T-helper 17 cell (primary cell): ENCODE results near the gene GRPEL1. TPM values are rescaled to one million over a fixed set of nuclear protein-coding genes. Genes with fewer than 3 reads are reported as not detected.

Experiments used
- ATAC-seq: fragments of 150-1000 bp; cut with Tn5 transposase; 2 replicates; pipeline ENCODE4 v1.10.0; 2021; ENCODE audit warnings: mild to moderate bottlenecking, moderate library complexity
- DNase-seq, 3 donors: peaks; one replicate each; pipeline versions ENCODE4 v3.0.0 to v3.0.0-alpha.2; 2020 to 2021
- H3K9me3 ChIP-seq: one replicate; pipeline ENCODE4 v1.7.0; 2013; ENCODE audit warnings: low read length, mild to moderate bottlenecking; ENCODE audit not compliant: control insufficient read depth, poor library complexity, severe bottlenecking
- H3K27ac Mint-ChIP-seq: one replicate; pipeline ENCODE4 v1.8.0; 2022; ENCODE audit warnings: mild to moderate bottlenecking, moderate library complexity, mixed read lengths
- H3K27me3 Mint-ChIP-seq: one replicate; pipeline ENCODE4 v1.8.0; 2022; ENCODE audit warnings: mixed read lengths
- H3K36me3 Mint-ChIP-seq: one replicate; pipeline ENCODE4 v1.8.0; 2022; ENCODE audit warnings: low read depth, mixed read lengths
- H3K4me1 Mint-ChIP-seq: one replicate; pipeline ENCODE4 v1.8.0; 2022; ENCODE audit warnings: mild to moderate bottlenecking, mixed read lengths
- H3K4me3 Mint-ChIP-seq: one replicate; pipeline ENCODE4 v1.8.0; 2022; ENCODE audit warnings: mild to moderate bottlenecking, moderate library complexity, mixed read lengths
- total RNA-seq, 4 donors: library from RNA in 2 of 4; stranded (reverse) in 2 of 4; gene quantifications; one replicate each; pipeline ENCODE4 v1.2.3 and lab custom pipeline; 2022 to 2026

The GRPEL1 gene
- total RNA-seq, 2 donors from 2014 or later: 45.8 to 47.1 TPM

DNA sequence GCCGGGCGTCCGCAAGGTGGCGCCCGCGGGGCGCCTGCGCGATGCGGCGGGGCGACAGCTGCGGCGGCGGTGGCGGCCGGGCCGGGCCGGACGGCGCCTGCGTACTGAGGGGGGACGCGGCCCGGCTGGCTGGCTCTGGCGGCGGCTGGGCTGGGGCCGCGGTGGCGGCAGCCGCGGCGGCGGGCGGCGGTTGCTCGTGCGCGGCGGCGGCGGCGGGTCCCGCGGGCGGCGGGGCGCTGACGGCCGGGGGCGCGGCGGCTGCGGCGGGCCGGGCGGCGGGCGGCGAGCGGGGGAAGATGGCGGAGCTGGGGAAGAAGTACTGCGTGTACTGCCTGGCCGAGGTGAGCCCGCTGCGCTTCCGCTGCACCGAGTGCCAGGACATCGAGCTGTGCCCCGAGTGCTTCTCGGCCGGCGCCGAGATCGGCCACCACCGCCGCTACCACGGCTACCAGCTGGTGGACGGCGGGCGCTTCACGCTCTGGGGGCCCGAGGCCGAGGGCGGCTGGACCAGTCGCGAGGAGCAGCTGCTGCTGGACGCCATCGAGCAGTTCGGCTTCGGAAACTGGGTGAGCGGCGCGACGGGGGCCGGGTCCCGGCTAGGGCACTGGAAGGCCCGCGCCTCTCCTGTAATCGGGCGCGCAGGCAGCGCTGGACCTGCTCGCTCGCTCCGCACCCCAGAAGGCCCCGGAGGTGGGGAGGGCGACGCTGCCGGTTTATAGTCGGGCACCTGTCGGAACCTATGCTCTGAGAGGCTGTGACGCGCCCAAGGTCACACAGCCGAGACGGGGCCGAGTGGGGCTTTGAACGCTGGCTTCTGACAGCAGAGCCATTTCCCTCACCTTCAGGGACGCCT lies 24.4 kb downstream of the GRPEL1 start, which contains the start of gene TADA2B:
Gene TADA2B, plus strand, starts transcription at position 89 of the 853 bp plus-strand sequence. Its CDS starts 208 bp downstream, at position 297.
- DNase-seq: peak; percentile 40 to 41 (median 40)
- H3K27me3 Mint-ChIP-seq: no peaks in the 10 kb centered on the region

GRCh38 chr4:7042503-7043283 lies 25.2 kb downstream of the GRPEL1 start:
- Mint-ChIP-seq H3K4me1 (peaks cover 41% of the 10 kb centered on the region), H3K36me3 (no peaks in the 10 kb centered on the region), H3K27ac (peak overlapping the region; percentile 80), H3K4me3 (peak overlapping the region; percentile 94), H3K27me3 (no peaks in the 10 kb centered on the region)
- no peaks in the 10 kb centered on the region for H3K9me3 ChIP-seq
- peak; percentile 82 to 92 (median 91) for DNase-seq
- ATAC-seq: peak; percentile 82

More for the DNA sequence above, 24.4 kb downstream of the GRPEL1 start, which contains the start of gene TADA2B:
- H3K36me3 Mint-ChIP-seq: no peaks in the 10 kb centered on the region
- H3K27ac Mint-ChIP-seq: peak within 1 kb of the TSS; percentile 89
- peak within 1 kb of the TSS; percentile 94 for H3K4me3 Mint-ChIP-seq
- peaks cover 41% of the 10 kb centered on the region for H3K4me1 Mint-ChIP-seq
- peak; percentile 66 for ATAC-seq
- no peaks in the 10 kb centered on the region for H3K9me3 ChIP-seq

GRCh38 chr4:7041801-7042502 lies 25.9 kb downstream of the GRPEL1 start:
- peak overlapping the region; percentile 94 for H3K4me3 Mint-ChIP-seq
- peak overlapping the region; percentile 80 for H3K27ac Mint-ChIP-seq
- H3K4me1 Mint-ChIP-seq: peaks cover 35% of the 10 kb centered on the region
- no peak for DNase-seq
- no peaks in the 10 kb centered on the region for H3K9me3 ChIP-seq
- no peaks in the 10 kb centered on the region for H3K36me3 Mint-ChIP-seq
- ATAC-seq: no peak
- H3K27me3 Mint-ChIP-seq: no peaks in the 10 kb centered on the region

GRCh38 chr4:7041246-7041645 lies 26.6 kb downstream of the GRPEL1 start:
- H3K9me3 ChIP-seq: no peaks in the 10 kb centered on the region
- Mint-ChIP-seq H3K27ac (peak overlapping the region; percentile 80), H3K4me1 (peaks cover 29% of the 10 kb centered on the region), H3K27me3 (no peaks in the 10 kb centered on the region), H3K4me3 (peak overlapping the region; percentile 59), H3K36me3 (no peaks in the 10 kb centered on the region)
- ATAC-seq (no peak), DNase-seq (no peak)

DNA sequence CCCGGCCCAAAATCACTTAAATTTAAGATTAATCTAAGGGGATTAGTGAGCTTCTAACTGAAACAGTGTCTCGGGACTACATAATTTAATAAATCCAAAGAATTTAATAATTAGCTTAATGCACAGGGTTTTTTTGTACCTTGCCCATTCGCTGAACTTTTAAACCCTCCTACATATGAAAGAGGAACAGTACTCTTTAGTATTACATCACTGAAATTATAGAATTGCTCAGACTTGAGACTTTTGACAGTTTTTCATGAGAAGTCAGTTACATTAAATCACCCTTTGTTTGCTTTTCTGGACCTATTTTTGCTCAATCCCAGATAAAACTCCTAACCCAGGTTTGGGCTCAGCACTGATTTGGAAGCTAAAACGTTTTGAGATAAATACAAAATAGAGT lies 27.1 kb downstream of the GRPEL1 start:
- ATAC-seq (no peak), DNase-seq (no peak)
- H3K27ac Mint-ChIP-seq: no peak overlapping the region
- no peaks in the 10 kb centered on the region for H3K9me3 ChIP-seq
- no peaks in the 10 kb centered on the region for H3K27me3 Mint-ChIP-seq
- no peak overlapping the region for H3K4me3 Mint-ChIP-seq
- H3K4me1 Mint-ChIP-seq: peaks cover 25% of the 10 kb centered on the region
- H3K36me3 Mint-ChIP-seq: no peaks in the 10 kb centered on the region

GRCh38 chr4:7037425-7037824 lies 30.4 kb downstream of the GRPEL1 start:
- Mint-ChIP-seq H3K27me3 (no peaks in the 10 kb centered on the region), H3K27ac (no peak overlapping the region), H3K36me3 (no peaks in the 10 kb centered on the region), H3K4me1 (peaks cover 10% of the 10 kb centered on the region), H3K4me3 (no peak overlapping the region)
- ATAC-seq (peak; percentile 75), DNase-seq (no peak)
- H3K9me3 ChIP-seq: no peaks in the 10 kb centered on the region

DNA sequence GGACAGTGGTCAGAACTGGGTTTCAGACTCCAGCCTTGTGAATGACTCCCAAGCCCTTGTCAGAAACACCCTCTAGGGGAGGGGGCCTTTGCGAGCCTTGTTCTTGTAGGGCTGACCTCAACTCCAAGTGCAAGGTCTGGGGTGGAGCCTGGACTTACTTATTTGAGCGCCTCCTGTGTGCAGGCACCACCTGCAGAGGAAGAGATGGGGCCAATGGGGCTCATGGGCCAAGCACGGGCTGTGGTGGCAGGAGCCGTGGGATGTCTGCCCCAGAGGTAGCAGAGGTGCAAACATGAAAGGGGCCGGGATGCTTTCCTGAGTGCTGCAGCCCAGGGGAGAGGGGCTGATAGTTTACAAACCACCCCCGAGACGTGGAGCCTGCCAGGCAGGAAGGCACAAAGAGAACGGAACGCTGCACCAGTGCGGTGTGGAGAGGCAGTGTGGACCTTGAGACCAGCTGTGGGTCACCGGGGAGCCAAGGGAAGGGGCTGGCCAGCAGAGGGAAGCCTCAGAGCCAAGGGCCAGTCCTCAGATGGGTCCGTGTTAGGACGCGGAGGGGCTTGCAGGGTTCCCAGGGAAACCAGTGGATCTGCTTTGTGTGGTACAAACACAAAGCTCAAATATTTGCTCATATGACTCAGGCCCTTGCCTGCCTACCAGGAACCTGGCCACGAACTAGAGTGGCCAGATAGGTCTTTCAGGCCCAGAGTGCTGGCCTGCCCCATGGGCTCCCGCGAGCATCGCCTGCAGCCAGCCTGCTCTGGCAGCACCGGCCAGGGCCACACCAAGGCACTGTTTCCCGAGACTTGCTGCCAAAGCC lies 33.4 kb downstream of the GRPEL1 start:
- ATAC-seq (no peak), DNase-seq (no peak)
- Mint-ChIP-seq H3K4me1 (peaks cover 2% of the 10 kb centered on the region), H3K27ac (no peak overlapping the region), H3K27me3 (no peaks in the 10 kb centered on the region), H3K4me3 (no peak overlapping the region), H3K36me3 (peaks cover 4% of the 10 kb centered on the region)
- no peaks in the 10 kb centered on the region for H3K9me3 ChIP-seq

- Mint-ChIP-seq H3K36me3 (peaks cover 8% of the 10 kb centered on the region), H3K4me3 (no peak overlapping the region), H3K4me1 (peaks cover 7% of the 10 kb centered on the region), H3K27me3 (no peaks in the 10 kb centered on the region), H3K27ac (no peak overlapping the region)
- H3K9me3 ChIP-seq: no peaks in the 10 kb centered on the region
- ATAC-seq (no peak), DNase-seq (no peak)
Observed at GRCh38 chr4:7032596-7032995, 35.3 kb downstream of the GRPEL1 start.

DNA sequence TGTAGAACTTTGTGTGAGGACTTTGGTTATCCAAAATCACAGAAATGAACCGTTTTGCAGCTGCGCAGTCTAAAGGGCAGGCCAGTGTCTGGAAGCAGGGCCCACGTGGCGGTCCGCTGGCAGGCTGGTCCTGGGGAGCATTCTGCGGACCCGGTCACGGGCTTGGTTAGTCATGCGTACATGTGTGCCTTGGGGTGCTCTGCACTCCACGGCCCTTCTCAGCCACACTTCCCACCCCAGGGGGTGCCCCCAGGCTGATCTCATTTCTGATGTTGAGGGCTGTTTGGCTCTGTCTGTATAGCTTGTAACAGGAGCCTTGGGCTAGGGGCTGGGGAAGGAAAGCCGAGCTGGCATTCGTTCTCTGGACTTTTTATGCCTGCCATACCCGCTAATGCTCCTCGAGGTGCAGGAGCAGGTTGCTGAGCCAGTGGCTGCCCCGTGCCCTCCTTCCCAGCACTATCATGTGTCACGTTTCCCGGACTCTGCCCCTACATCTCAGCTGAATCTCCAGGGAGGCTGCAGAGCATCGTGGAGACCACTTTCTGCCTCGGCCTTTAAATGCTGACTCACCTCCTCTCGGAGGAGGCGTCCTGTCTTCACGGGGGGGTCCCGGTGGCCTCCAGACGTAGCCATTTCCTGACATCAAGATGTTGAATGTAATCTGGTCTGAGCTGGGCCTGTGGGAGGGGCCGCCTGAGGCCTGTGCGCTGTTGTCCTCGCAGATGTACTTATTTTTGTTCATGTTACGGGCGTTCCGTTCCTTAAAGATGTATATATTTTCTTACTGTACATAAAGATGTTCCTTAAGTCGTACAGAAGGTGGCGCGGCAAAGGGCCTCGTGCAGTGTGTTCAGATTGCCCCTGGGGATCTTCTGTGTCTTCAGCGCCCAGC lies 36.1 kb downstream of the GRPEL1 start:
- peaks cover 12% of the 10 kb centered on the region for H3K36me3 Mint-ChIP-seq
- no peak overlapping the region for H3K4me3 Mint-ChIP-seq
- ATAC-seq: no peak
- no peaks in the 10 kb centered on the region for H3K9me3 ChIP-seq
- DNase-seq: no peak
- no peaks in the 10 kb centered on the region for H3K27me3 Mint-ChIP-seq
- H3K4me1 Mint-ChIP-seq: peaks cover 8% of the 10 kb centered on the region
- H3K27ac Mint-ChIP-seq: no peak overlapping the region

DNA sequence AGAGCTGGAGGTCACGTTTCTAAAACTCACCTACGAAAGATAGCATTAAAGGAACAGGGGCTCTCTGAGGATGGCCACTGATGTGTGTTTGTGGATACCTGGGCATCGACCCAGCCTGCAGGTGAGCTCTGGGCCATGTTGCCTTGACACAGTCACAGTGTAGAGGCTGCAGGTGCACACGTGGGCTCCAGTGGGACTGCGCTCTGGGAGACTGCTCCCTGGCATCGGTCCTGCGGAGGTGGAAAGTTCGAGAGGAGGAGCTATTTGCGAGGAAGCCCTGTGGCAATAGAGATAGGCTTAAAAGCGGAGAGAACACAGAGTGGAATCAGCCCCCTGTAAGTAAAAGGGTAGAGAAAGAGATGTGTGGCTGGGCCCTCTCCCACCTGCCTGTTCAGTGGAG lies 37.0 kb downstream of the GRPEL1 start:
- no peaks in the 10 kb centered on the region for H3K27me3 Mint-ChIP-seq
- H3K27ac Mint-ChIP-seq: peak overlapping the region; percentile 80
- H3K36me3 Mint-ChIP-seq: peaks cover 12% of the 10 kb centered on the region
- H3K9me3 ChIP-seq: no peaks in the 10 kb centered on the region
- ATAC-seq: no peak
- H3K4me3 Mint-ChIP-seq: no peak overlapping the region
- H3K4me1 Mint-ChIP-seq: peaks cover 8% of the 10 kb centered on the region
- DNase-seq: no peak

- Mint-ChIP-seq H3K27me3 (no peaks in the 10 kb centered on the region), H3K4me1 (peaks cover 8% of the 10 kb centered on the region), H3K36me3 (peaks cover 12% of the 10 kb centered on the region), H3K27ac (no peak overlapping the region), H3K4me3 (no peak overlapping the region)
- H3K9me3 ChIP-seq: no peaks in the 10 kb centered on the region
- DNase-seq: no peak
- ATAC-seq: no peak
Observed at GRCh38 chr4:7029921-7030320, 37.9 kb downstream of the GRPEL1 start.
